ENCODE results near the gene KIAA0319L. TPM values are rescaled to one million over a fixed set of nuclear protein-coding genes. Genes with fewer than 3 reads are reported as not detected.

Gene KIAA0319L
- total and polyA plus RNA-seq, 4 donors: 27.0 to 107 (median 27.9) TPM

GRCh38 chr1:35452106-35452774 lies 105.0 kb downstream of the KIAA0319L start:
- Histone ChIP-seq H3K4me1 (ENCODE audit: control insufficient read depth in 4 of 4, insufficient read depth in 4 of 4, low read length in 3 of 4) (peaks cover 5 to 37% (median 29%) of the 10 kb centered on the region in 4 donors), H3K9ac (ENCODE audit: low read depth in 1 of 2, low read length in 2 of 2) (no peak overlapping the region)

GRCh38 chr1:35451125-35451528 lies 106.1 kb downstream of the KIAA0319L start:
- Histone ChIP-seq H3K36me3 (ENCODE audit: control insufficient read depth in 4 of 4, insufficient read depth in 3 of 4, low read depth in 1 of 4, low read length in 3 of 4) (peaks cover 4 to 27% (median 16%) of the 10 kb centered on the region in 4 donors), H3K9me3 (ENCODE audit: control insufficient read depth in 4 of 4, low read length in 3 of 4) (no peaks in the 10 kb centered on the region), H3K27me3 (ENCODE audit: control insufficient read depth in 4 of 4, insufficient read depth in 4 of 4, low read length in 3 of 4) (no peaks in the 10 kb centered on the region), H3K4me1 (ENCODE audit: control insufficient read depth in 4 of 4, insufficient read depth in 4 of 4, low read length in 3 of 4) (peaks cover 5 to 37% (median 29%) of the 10 kb centered on the region in 4 donors), H3K27ac (ENCODE audit: low read depth in 1 of 2, low read length in 2 of 2) (no peak overlapping the region), H3K4me3 (ENCODE audit: low read depth in 1 of 3, low read length in 3 of 3) (no peak overlapping the region), H3K9ac (ENCODE audit: low read depth in 1 of 2, low read length in 2 of 2) (no peak overlapping the region)
- TF ChIP-seq RXRA (IDR thresholded peaks at IDR 0.05) (no peak), RAD21 (IDR thresholded peaks at IDR 0.05) (peak; percentile 93 to 94), CTCF (IDR thresholded peaks at IDR 0.05; ENCODE audit: low read depth, low read length, missing input control) (peak; percentile 84), YY1 (IDR thresholded peaks at IDR 0.05) (no peak)
- TF ChIP-seq, protein P1, sequence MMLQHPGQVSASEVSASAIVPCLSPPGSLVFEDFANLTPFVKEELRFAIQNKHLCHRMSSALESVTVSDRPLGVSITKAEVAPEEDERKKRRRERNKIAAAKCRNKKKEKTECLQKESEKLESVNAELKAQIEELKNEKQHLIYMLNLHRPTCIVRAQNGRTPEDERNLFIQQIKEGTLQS (IDR thresholded peaks at IDR 0.05): no peak
- DNase-seq (ENCODE audit: low spot score): peak; percentile 82
- WGBS: 4% methylated on average over 3 of the region's 3 CpGs

More at GRCh38 chr1:35452106-35452774, 105.0 kb downstream of the KIAA0319L start:
- no peak overlapping the region for H3K27ac ChIP-seq (ENCODE audit: low read depth in 1 of 2, low read length in 2 of 2)
- no peak overlapping the region for H3K4me3 ChIP-seq (ENCODE audit: low read depth in 1 of 3, low read length in 3 of 3)
- no peaks in the 10 kb centered on the region for H3K9me3 ChIP-seq (ENCODE audit: control insufficient read depth in 4 of 4, low read length in 3 of 4)
- H3K27me3 ChIP-seq (ENCODE audit: control insufficient read depth in 4 of 4, insufficient read depth in 4 of 4, low read length in 3 of 4): no peaks in the 10 kb centered on the region
- peaks cover 6 to 23% (median 13%) of the 10 kb centered on the region in 4 donors for H3K36me3 ChIP-seq (ENCODE audit: control insufficient read depth in 4 of 4, insufficient read depth in 3 of 4, low read depth in 1 of 4, low read length in 3 of 4)
- 67% methylated on average over 1 of the region's 1 CpG for WGBS
- DNase-seq (ENCODE audit: low spot score): no peak
- TF ChIP-seq SP1 (IDR thresholded peaks at IDR 0.05) (no peak), CTCF (IDR thresholded peaks at IDR 0.05; ENCODE audit: low read depth, low read length, missing input control) (no peak), EGR1 (IDR thresholded peaks at IDR 0.05; ENCODE audit: low read depth in 2 of 2) (no peak), JUND (IDR thresholded peaks at IDR 0.05) (no peak), RXRA (IDR thresholded peaks at IDR 0.05) (no peak), RAD21 (IDR thresholded peaks at IDR 0.05) (no peak), YY1 (IDR thresholded peaks at IDR 0.05) (no peak), GABPA (IDR thresholded peaks at IDR 0.05 in 1 of 2, conservative IDR thresholded peaks at IDR 0.05 in 1 of 2) (no peak), TAF1 (conservative IDR thresholded peaks at IDR 0.05) (no peak)
- TF ChIP-seq, protein P2, sequence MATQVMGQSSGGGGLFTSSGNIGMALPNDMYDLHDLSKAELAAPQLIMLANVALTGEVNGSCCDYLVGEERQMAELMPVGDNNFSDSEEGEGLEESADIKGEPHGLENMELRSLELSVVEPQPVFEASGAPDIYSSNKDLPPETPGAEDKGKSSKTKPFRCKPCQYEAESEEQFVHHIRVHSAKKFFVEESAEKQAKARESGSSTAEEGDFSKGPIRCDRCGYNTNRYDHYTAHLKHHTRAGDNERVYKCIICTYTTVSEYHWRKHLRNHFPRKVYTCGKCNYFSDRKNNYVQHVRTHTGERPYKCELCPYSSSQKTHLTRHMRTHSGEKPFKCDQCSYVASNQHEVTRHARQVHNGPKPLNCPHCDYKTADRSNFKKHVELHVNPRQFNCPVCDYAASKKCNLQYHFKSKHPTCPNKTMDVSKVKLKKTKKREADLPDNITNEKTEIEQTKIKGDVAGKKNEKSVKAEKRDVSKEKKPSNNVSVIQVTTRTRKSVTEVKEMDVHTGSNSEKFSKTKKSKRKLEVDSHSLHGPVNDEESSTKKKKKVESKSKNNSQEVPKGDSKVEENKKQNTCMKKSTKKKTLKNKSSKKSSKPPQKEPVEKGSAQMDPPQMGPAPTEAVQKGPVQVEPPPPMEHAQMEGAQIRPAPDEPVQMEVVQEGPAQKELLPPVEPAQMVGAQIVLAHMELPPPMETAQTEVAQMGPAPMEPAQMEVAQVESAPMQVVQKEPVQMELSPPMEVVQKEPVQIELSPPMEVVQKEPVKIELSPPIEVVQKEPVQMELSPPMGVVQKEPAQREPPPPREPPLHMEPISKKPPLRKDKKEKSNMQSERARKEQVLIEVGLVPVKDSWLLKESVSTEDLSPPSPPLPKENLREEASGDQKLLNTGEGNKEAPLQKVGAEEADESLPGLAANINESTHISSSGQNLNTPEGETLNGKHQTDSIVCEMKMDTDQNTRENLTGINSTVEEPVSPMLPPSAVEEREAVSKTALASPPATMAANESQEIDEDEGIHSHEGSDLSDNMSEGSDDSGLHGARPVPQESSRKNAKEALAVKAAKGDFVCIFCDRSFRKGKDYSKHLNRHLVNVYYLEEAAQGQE (IDR thresholded peaks at IDR 0.05): no peak

All from liver (tissue), 9 donors.